GM18499 (cell line): ENCODE measurements around the gene CDC16.
A peak's percentile ranks its signal among the peaks of the same experiment; 100 is the strongest.
"Not testable (repeated sequence)": the region's sequence is repeated elsewhere in the genome, so short reads cannot be mapped to it uniquely, and the experiment has no call there.

Experiments used
- ATAC-seq: cut with Tn5 transposase; IDR thresholded peaks from one replicate; pipeline ENCODE4 v1.9.1; 2021; ENCODE audit warnings: moderate number of reproducible peaks; ENCODE audit not compliant: insufficient read depth, unreplicated experiment

Gene CDC16

DNA sequence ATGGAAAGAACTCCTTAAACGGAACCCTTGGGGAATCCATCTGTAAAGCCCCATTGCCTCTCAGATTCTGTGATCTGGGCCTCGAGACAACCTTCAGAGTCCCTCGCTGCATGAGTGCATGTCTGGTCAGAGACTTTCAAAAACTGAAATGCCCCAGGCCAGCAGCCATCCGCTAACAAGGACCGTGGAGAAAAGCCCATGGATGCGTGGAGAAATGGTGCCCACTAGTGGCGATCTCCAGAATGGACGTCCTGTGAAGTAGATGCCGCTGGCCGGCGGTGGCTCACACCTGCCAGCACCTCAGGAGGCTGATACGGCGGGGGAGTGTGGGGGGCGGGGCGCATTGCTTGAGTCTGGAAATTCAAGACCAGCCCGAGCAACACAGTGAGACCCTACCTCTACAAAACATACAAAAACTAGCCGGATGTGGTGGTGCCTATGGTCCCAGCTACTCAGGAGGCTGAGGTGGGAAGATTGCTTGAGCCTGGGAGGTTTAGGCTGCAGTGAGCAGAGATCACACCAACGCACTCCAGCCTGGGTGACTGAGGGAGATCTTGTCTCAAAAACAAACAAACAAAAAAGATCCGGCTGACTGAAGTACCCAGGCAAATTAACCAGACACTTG, 7.9 kb upstream of the CDC16 start:
- ATAC-seq = peak; percentile 67

DNA sequence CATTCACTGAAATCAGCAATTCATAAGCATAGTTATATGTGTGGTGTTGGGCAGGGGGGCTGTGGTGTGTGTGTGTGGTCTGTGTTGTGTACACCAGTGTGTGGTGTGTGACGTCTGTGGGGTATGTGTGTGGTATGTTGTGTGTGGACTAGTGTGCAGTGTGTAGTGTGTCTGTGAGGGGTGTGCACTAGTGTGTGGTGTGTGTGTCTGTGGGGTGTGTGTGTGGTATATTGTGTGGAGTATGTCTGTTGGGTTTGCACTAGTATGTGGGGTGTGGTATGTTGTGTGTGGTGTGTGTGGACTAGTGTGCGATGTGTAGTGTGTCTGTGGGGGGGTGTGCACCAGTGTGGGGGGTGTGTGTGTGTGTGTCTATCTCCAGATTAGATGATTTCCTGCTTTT, 7.2 kb upstream of the CDC16 start:
- ATAC-seq = no peak

DNA sequence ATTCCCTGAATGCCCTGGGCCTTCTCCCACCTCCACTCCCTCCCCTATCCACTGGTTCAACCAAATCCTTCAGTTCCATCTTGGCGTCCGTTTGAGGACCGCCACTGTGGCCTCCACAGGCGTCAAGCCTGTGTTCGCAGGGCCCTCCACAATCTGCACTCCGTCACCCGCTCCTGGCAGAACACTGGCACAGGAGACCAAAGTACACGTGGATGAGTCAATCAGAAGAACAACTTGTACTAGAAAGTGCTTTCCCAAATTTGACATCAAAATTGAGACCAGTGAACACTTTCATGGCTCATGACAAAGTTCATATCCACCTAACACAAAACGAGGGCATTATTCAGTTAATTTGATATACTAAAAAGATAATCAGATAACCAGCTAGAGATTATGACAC, 6.5 kb upstream of the CDC16 start:
- no peak for ATAC-seq

DNA sequence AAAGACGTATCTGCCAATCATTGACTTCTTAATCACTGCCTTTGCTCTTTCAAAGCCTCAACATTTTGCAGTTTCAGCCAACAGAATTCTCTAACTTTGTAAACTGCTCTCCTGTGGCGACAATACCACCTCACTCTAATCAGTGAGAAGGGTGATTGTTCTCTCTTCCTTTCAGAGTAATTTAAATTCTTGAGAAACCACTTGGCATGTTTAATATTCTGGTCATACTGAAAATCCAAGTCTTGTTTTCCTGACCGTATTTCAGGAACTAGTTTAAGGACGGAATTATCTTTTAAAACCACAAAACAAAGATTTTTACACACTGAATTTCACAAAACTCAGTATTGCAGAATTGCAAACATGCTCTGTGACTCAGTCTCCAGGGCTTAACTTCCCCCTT, 5.2 kb upstream of the CDC16 start:
- ATAC-seq = no peak

DNA sequence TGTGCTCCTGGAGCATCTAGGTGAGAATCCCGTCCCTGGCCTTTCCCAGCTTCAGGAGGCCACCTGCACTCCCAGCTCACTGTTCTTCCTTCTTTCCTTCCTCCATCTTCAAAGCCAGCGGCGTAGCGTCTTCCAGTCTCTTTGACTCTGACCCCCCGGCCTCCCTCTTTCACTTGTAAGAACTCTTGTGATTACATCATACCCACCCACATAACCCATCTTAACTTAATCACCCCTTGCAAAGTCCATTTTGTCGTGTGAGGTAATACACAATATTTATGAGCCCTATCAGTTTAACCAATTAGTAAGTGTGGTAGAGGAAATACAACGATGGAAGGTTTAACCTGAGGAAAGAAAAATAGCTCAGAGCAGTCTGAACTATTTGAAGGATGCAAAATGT, 4.6 kb upstream of the CDC16 start:
- no peak for ATAC-seq

DNA sequence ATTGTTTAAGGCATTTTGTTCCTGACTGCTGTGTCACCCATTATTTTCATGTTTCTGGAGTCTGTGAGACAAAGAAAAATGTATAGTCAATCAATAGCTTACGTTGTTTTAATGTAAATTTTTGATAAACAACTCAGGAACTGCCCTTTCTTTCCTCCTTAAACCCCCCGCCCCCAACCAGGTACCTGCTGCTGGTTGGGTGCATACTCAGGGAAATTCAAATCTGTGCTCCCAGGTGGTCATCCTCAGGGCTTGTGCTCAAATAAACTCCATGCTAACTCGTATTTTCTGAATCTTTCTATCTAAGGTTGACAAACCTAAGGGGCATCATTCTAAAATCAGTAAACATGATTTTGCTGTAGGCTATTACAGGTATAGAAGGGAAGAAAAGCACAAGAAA, 4.1 kb upstream of the CDC16 start:
- no peak for ATAC-seq

DNA sequence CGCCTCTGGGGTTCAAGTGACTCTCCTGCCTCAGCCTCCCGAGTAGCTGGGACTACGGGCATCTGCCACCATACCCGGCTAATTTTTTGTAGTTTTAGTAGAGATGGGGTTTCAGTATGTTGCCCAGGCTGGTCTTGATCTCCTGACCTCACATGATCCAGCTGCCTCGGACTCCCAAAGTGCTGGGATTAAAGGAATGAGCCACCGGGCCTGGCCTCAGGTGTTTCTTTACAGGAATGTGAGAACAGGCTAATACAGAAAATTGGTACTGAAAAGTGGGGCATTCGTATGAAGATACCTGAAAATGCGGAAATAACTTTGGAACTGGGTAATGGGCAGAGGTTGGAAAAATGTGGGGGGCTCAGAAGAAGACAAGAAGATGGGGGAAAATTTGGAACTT, 2.8 kb upstream of the CDC16 start:
- ATAC-seq = no peak

DNA sequence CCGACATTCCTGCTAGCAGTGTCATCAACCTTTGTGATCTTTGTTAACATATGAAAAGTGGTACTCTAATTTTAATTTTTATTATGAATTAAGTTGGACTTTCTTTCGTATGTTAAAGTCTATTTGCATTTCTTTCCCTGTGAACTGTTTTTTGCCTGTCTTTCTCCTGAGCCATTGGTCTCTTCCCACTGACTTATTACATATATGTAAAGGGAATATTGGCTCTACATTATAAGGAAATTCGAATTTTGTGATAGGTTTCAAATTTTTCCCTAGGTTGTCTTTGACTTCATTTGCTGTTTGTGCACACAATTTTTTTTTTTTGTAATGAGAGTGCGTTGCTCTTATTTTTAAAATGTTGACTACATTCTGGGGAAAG, 442 bp upstream of the CDC16 start:
- no peak for ATAC-seq

DNA sequence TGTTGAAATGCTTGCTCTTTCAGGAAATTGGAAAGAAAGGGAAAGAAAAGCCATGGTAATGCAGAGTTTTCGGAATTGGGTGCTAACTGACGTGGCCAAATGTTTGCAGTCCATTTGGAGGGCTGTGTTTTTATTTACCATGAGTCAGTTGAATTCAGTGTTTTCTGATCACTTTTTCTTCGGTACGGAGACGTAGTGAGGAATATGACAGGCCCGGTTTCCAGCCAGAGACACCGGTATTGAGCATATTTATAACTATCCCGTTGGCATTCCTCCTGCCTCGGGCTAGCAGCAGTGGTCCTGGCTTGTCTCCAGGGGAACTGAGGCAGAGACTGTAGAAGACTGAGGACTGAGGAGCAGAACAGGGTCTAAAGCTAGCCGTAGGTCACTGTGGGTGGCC, 1.0 kb downstream of the CDC16 start:
- no peak for ATAC-seq

DNA sequence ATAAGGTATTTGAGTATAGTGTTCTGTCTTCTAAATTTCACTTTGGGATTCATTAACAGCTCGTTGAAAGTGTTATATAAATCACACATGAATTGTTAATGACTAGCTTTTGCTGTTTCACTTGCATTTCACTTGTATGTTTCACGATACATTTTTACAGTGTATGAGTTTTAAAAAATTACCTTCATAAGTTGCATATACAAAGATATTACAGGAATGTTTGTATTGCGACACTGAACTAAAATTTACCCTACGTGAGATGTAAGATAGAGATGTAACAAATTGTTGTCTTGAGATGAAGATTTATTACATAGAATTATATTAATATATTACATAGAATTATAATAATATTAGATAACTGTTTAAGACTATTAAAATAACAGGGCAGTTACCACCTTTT, 1.5 kb downstream of the CDC16 start:
- ATAC-seq = no peak

DNA sequence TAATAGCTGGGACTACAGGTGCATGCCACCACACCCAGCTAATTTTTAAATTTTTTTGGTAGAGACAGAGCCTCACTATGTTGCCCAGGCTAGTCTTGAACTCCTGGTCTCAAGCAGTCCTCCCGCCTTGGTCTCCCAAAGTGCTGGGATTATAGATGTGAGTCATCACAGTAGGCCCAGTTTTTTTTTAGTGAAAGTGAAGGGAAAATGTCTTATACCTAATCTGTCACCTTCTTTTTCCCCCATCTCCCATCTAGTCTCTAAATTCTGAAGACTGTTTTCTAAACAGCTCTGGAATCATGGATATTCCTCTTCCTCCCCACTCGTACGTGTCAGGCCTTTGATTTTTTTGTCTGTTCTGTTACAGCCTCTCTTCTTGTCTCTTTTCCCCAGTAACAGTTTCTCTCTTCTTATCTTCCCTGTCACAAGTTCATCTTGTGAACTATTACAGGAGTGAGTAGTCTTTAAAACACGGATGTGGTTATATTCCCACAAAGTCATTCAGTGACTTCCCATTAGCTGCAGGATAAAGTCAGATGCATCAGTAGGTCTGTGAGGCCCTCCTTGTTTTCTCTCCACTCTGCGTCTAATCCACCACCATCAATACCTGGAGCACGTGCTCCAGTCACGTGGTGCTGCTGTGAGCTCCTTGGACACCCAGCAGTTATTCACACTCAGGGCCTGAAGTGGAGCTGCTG, 2.9 kb downstream of the CDC16 start:
- no peak for ATAC-seq

DNA sequence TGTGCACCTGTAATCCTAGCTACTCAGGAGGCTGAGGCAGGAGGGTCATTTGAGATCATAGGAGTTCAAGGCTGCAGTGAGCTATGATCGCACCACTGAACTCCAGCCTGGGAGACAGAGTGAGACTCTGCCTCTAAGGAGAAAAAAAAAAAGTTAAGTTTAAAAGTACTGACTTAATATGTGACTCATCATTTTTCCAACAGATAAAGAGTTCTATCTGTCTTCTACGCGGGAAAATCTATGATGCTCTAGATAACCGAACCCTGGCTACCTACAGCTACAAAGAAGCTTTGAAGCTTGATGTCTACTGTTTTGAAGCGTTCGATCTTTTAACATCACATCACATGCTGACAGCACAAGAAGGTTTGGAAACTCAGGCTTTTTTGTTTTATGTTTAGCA, 7.2 kb downstream of the CDC16 start:
- no peak for ATAC-seq

DNA sequence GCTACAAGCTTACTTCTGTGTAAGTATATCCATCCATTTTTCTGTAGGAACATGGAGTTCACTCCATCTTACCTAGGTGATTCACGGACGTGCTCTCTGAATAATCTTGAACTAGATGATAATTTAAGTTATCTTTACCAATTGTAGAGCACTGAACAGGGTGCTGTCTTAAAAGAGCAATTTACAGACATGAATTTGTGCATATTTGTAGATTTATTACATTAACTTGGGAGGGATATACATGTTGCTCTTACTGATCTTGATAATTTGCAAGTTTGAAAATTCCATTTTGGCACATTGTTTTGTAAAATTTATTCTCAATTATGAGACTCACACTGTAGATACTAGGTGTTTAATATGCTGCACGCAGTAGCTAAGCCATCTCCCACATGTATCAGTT, 9.3 kb downstream of the CDC16 start:
- no peak for ATAC-seq

DNA sequence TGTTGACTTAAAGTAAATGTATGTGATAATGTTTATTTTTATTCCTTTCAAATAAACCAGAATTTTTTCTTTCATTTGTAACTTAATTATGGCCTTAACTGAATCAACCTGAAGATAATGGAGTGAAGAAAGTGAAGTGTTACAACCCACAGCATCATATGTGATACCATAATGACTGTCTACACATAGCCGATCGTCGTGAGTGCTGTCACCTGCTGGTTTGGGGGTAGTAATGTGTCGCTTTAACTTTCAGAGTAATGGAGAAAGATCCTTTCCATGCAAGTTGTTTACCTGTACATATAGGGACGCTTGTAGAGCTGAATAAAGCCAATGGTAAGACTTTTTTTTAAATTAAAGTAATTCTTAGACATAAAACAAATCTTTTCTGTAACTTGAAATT, 9.9 kb downstream of the CDC16 start:
- no peak for ATAC-seq

DNA sequence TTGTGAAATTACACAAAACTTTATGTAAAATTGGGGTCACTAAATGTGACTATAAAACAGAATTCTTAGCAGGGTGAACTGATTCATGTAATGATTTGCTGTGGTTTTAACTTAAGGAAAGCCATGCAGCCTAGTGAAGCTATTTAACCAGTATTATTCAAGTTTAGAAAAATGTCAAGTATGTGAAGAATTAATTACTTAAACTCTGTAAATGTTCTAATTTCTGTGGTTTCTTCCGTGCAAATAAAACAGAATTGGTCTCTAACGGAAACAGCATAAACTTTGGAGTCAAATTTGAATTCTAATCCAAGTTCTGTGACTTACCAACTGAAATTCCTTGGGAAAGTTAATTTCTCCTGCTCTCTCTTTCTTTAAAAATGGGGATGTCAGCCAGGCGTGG, 13.3 kb downstream of the CDC16 start:
- no peak for ATAC-seq

DNA sequence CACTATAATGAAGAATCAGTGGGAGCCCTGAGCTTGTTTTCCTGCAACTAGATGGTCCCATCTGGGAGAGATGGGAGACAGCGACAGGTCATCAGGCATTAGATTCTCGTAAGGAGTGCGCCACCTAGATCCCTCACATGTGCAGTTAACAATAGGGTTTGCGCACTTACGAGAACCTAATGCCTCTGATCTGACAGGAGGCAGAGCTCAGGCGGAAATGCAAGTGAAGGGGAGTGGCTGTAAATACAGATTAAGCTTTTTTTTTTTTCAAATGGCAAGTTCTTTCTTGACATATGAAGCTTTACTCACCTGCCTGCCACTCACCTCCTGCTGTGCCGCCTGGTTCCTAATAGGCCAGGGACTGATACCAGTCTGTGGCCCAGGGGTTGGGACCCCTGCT, 14.4 kb downstream of the CDC16 start:
- no peak for ATAC-seq

DNA sequence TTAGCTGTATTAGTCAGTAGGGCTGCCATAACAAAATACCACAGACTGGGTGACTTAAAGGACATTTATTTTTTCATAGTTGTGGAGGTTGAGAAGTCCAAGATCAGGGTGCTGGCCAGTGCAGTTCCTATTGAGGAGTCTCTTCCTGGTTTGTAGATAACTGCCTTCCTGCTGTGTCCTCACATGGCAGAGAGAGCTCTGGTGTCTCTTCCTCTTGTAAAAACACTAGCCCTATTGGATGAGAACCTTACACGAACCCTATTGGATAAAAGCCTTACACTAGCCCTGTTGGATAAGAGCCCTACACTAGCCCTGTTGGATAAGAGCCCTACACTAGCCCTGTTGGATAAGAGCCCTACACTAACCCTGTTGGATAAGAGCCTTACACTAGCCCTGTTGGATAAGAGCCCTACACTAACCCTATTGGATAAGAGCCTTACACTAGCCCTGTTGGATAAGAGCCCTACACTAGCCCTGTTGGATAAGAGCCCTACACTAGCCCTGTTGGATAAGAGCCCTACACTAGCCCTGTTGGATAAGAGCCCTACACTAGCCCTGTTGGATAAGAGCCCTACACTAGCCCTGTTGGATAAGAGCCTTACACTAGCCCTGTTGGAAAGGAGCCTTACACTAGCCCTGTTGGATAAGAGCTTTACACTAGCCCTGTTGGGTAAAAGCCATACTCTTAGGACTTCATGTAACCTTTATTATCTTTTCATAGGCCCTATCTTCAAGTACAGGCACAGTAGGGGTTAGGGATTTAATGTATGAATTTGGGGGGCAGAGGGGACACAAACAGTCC, 17.1 kb downstream of the CDC16 start:
- not testable (repeated sequence) for ATAC-seq

DNA sequence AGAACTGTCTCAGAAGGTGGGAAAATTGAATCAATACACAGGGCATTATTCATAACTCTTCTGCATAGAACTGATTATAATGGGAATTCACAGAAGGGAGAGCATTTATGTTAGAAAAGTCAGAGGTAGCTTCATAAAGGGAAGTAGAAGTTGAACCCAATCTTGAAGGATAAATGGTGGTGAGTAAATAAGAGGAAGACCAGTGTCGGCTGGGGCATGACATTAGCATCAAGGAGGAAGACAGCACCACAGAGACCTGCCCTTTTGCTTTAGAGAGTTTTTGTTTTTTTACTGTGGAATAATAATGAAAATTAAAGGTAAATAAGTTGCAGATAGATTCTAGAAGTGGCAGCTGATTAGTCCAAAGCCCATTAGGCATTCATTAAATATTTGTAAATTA, 21.9 kb downstream of the CDC16 start:
- ATAC-seq = no peak

DNA sequence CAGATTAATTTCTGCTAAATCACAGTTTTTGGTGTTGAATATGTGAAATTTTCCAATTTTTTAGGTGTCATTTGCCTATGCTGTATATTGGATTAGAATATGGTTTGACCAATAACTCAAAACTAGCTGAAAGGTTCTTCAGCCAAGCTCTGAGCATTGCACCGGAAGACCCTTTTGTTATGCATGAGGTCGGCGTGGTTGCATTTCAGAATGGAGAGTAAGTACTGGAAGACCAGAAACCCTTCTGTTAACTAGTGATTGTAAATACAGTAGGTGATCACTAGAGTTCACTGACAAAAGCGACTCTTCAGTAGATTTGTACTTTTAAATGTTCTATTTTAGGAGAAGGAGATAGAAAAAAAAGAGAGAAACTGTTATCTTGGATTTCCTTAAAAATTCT, 22.3 kb downstream of the CDC16 start:
- ATAC-seq = no peak

DNA sequence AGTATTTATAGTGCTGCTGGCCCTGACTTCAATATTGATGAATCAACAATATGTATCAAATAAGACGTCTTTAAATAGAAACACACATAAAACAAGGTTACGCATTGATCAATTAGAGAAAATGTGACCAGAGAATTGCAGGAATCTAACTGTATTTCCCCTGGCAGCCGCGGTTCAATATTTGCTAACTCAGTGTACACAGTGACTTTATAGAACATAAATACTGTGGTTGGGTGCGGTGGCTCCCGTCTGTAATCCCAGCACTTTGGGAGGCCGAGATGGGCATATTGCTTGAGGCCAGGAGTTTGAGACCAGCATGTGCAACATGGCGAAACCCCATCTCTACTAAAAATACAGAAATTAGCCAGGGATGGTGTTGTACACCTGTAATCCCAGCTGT, 23.9 kb downstream of the CDC16 start:
- no peak for ATAC-seq

DNA sequence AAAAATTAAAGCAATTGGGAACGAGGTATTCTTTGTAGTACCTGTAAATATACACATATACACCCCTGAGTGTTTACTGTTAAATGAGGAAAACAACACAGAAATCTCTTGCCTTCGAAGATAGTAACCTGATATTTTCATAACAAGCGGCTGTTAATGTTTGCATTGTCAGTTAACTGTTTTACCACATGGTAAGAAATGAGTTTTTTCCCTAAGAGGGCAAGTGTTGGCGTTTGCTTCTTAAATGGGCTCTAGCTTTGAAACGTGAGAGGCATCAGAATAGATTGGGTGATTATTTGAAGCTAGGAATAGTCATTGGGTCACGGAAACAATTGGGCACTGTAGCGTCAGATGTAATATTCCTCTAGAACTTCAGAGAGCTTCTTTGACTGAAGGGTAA, 24.7 kb downstream of the CDC16 start:
- no peak for ATAC-seq

DNA sequence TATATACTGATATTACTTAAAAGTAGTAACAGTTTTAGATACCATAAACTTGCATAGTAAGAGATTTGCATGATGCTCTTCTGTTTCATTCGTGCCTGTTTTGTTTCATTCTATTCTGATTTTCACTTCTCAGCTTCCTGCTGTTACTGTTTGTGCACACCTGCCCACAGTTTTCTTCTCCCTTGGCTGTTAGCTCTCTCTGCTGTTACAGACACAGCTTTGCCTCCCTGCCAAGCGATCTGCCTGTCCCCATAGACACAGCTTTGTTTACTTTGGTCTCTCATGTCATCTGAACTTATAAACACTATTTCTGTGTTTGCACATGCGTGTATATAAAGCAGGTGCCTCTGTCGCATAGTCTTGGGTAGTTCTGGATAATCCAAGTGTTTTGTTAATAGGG, 25.3 kb downstream of the CDC16 start:
- ATAC-seq = no peak
